SKM-1 (cell line): ENCODE measurements around the gene PACSIN1.

Experiments
- DNase-seq: peaks from one replicate; lab custom pipeline; 2025; ENCODE audit not compliant: unreplicated experiment; lab: John Stamatoyannopoulos, UW

PACSIN1 gene

GRCh38 chr6:34578445-34579262 lies 112.8 kb downstream of the PACSIN1 start:
- DNase-seq: no peak

GRCh38 chr6:34580707-34581560 lies 115.1 kb downstream of the PACSIN1 start:
- DNase-seq: no peak

- DNase-seq: no peak
These were observed 115.7 kb downstream of the PACSIN1 start for GRCh38 chr6:34581561-34581920.

- DNase-seq: no peak
These were observed 117.6 kb downstream of the PACSIN1 start for GRCh38 chr6:34583461-34583860.

GRCh38 chr6:34583861-34584604 lies 118.2 kb downstream of the PACSIN1 start:
- no peak for DNase-seq

GRCh38 chr6:34584694-34585093 lies 118.8 kb downstream of the PACSIN1 start:
- no peak for DNase-seq
